T-helper 22 cell (primary cell): ENCODE results near the gene EVX2.

Source experiments
- DNase-seq: peaks from one replicate; pipeline ENCODE4 v3.0.0-alpha.2; 2020; ENCODE audit warnings: low read depth

Gene EVX2

GRCh38 chr2:176082824-176083751, 674 bp downstream of the EVX2 start:
- DNase-seq = no peak

DNA sequence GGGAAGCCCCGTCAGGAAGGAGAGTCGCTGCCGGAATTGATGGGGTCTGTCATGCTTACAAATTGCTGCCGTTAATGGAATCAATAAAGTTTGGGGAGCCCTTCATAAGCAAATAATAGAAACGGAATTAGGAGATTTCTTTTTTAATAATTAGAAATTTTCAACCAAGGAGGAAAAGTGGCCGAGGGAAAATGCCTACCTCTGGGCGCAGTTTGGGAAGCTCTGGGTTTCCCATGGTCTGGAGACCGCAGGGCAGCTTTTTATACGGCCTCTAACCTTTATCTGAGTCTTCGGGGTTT, 1.3 kb downstream of the EVX2 start:
- DNase-seq = no peak

- DNase-seq = no peak
Measured at GRCh38 chr2:176081837-176082524, 1.8 kb downstream of the EVX2 start.

GRCh38 chr2:176081376-176081836, 2.4 kb downstream of the EVX2 start:
- DNase-seq = no peak

DNA sequence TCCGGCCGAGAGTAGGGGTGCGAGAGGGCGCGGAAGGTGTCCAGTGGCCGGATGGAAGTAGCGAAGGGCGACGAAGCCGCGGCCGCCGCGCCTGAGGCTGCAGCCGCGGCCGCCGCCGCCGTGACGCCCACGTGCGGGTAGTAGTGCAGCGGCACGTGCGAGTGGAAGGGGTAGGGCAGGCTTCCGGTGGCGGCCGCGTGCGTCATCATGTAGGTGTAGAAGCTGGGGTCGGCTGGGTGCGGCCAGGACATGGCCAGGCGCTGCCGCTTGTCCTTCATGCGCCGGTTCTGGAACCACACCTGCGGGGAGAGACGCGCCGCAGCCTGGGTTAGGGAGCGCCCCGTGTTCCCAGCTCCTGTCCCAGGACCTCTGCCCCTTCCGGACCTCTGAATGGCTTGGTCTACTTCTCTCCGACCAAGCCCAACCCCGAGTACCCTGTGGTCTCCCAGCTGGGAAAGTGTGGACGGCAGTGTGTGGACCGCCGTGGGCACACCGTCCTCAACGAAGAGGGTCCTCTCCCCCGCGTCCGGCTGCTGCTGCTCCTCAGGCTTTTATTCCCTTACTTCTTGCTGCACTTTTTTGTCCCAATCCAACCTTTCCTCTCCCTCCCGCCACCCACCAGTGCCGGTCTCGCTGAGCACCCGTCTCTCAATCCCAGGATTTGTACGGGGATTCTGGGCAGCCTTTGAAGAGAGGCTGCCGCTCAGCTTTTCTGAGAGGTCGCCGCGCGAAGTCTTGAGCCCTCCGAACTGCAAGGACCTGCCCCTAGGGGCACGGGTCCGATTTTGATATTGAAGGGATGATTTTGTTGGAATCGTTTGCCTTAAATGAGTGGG, 3.0 kb downstream of the EVX2 start:
- DNase-seq = no peak

DNA sequence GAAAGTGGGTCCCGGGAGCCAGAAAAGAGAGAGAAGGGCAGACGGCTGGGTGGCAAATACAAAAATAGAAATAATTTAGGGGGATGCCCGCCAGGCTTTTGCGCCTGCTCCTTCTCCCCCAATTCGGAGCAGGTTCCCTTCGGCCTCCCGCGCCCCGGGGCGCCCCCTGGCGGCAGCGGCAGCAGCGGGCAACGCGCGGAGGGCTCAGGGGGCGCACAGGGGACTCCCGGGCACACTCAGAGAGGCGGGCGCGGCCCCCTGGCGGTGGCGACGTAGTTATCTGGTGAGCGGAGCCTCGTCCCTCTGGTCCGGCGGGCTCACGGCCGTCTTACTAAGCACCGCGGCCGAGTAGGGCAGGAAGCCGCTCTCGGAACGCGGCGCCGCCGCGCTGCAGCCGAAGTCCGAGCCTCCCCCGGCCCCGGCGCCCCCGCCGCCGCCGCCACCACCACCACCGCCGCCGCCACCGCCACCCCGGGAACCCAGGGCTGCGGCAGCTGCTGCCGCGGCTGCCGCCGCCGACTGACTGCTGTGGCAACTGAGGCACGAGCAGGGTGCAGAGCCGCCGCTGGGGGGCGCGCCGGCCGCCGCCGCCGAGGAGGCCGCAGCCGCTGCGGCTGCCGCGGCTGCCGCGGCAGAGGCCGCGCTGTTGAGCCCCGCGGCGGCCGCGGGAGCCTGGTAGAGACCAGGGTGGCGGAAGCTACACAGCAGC, 3.8 kb downstream of the EVX2 start:
- no peak for DNase-seq

DNA sequence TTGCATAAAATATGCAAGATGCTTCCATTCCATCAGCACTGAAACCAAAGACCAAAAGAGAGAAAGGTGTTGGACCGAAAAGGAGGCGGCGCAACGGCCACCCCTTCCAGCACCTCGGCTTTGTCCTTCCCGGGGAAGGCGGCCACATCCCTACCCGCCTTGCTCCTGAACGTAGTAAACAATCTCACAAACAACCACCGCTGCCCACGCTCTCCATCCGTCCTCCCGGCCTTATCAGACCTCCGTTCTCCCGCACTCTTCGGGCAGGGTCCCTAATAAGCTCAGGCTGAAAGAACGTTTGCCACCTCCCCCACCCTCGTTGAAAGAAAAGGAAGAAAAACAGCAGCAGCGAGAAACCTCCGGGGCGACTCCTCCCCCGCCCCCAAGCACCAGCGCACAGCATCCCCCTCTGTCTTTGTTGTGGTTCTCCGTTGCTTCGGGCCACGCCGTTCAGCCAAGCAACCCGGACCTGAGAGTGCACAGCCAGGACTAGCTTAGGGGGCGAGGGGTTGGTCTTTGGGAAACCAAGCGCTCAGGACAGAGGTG, 4.4 kb downstream of the EVX2 start:
- DNase-seq = no peak

DNA sequence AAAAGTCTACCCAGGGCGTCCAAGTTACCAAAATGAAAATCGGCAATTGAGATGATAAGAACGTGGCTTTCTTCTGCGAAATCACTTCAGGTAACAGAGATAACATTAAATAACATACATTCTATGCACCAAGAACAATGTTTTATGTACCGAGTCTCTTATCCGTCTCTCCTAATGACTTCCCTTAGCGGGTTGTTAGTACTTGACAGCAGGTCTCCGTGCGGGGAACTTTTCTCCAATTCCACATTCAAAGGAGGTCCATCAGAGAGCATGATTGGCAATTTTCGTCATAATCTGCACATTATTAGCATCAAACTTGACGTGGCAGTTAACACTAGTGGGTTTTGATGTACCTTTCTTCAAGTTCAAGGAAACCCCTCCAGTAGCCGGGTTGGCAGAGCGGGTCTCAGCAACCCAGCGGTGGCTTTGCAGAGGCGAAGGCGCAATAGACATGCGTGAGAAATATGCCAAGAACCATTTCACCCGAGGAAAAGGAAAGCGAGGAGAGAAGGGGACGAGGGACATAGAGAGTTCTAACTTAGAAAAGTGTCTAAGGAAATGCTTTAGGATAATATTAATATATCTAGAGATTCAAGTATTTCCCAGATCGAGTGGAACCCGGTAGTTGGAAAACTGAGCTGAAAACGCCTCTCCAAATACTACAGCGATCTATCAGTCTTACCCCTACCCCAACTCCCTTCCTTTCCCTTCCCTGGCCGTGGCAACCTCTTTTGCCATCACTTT, 5.0 kb downstream of the EVX2 start:
- DNase-seq = no peak

- DNase-seq = no peak
Measured at GRCh38 chr2:176076796-176077195, 7.0 kb downstream of the EVX2 start.

DNA sequence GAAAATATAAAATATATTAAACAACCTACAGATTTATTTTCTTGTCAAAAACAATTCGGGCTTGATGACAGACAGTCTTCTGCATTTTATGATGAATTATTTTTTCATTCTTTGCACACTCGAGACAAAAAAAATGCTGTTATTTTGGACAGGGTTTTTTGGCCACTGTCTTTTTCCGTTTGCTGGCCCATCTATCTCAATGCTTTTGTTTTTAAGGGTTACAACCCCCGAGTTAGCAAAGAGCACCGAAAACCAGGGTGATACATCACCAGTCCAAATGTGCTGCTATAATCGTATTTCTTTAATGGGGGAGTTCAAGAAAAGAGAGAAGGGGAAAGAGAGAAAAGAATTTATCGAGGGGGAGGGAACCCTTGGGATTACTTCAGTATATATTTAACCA, 7.7 kb downstream of the EVX2 start:
- no peak for DNase-seq

- no peak for DNase-seq
Measured at GRCh38 chr2:176075481-176075880, 8.3 kb downstream of the EVX2 start.

DNA sequence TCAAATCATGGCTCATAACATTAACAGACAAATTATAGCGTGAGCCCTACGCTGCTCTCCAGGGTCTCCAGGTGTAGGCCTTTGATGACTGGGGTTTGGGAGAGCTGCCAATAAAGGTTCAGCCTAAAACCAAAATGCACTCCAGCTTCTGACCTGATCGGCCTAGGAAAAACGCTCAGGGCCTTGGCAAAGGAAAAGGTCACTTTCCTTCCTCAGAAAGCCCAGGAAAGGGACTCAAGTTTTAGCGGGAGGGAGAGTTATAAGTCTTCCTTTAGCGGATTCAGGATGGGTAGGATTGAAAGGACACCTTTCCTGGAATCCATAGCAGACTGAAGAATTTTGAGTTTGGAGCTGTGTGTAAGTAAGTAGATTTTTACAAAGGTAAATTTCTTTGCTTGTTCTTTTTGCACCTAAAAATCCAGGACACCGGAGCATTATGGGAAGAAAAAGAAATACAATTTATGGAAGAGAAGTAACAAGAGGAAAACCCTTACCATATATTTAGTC, 8.8 kb downstream of the EVX2 start:
- DNase-seq = no peak

DNA sequence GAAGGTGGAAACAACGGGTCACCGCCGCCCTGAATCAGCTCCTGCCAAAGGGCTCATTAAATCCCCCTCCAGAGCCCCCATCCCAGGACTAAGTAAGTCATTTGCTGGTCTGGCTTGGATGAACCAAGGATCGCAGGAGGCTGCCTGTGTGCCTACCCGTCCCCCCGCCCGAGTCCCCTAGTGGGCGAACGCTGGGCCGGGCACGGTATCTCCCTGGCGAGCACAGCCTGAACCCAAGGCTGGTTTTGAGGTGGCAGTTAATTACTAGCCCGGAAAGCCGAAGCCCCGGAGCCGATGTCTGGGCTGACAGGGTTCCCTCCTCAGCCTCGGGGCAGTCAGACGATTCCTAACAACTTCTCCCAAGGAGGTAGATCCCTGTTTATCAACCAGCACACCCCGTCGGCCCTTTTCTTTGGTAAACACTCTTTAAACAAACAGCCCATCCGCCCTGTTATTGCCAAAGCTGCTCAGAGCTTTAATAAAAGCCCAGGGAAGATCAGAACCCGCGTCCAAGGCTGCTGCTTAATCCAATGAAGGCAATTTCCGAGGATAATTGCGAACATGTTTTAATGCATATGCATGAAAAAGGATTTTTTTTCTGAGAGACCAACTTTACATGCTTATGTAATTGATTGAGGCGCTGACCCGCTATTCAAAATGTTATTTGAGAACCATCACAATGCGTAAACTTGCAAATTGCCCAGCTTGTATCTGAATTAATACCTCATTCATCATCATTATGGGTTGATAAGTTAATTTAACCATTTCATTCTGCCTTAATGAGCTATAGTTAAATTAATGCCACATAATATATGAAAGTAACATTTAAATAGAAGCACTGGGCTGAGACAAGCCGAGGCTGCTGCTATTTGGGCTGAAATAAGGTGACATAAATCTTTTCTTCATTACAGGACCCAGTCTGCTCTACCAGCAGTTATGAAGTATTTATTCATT, 10.5 kb downstream of the EVX2 start:
- no peak for DNase-seq

GRCh38 chr2:176072292-176072669, 11.5 kb downstream of the EVX2 start:
- DNase-seq = no peak

- DNase-seq = no peak
Measured at GRCh38 chr2:176071330-176072291, 12.2 kb downstream of the EVX2 start.

- no peak for DNase-seq
Measured at GRCh38 chr2:176068419-176068832, 15.3 kb downstream of the EVX2 start.

GRCh38 chr2:176067589-176068418, 16.0 kb downstream of the EVX2 start:
- DNase-seq = no peak
